Smooth muscle cell (in vitro differentiated cells): Measurements from ENCODE around the gene PDZD4. TPM values are rescaled to one million over a fixed set of nuclear protein-coding genes. Genes with fewer than 3 reads are reported as not detected.

Experiments
- DNase-seq: peaks from one replicate; lab custom pipeline; 2025; ENCODE audit not compliant: unreplicated experiment; lab: John Stamatoyannopoulos, UW
- H2AFZ ChIP-seq: fragments of 200-600 bp; sonication (generic); 2 replicates; pipeline ENCODE4 v1.6.0; 2016; ENCODE audit warnings: antibody characterized with exemption, low read depth, mild to moderate bottlenecking
- H3F3A ChIP-seq: fragments of 200-600 bp; sonication (generic); 2 replicates; pipeline ENCODE4 v1.6.0; 2017; ENCODE audit warnings: antibody characterized with exemption, low read depth
- H3K27ac ChIP-seq: fragments of 200-600 bp; sonication (generic); 2 replicates; pipeline ENCODE4 v1.5.1; 2016; ENCODE audit warnings: low read depth, mild to moderate bottlenecking
- H3K27me3 ChIP-seq: fragments of 200-600 bp; sonication (generic); 2 replicates; pipeline ENCODE4 v1.6.1; 2016; ENCODE audit warnings: low read depth, mild to moderate bottlenecking
- H3K36me3 ChIP-seq: fragments of 200-600 bp; sonication (generic); 2 replicates; pipeline ENCODE4 v1.5.1; 2016; ENCODE audit warnings: low read depth
- H3K4me1 ChIP-seq: fragments of 200-600 bp; sonication (generic); 2 replicates; pipeline ENCODE4 v1.5.1; 2016; ENCODE audit warnings: low read depth
- H3K4me2 ChIP-seq: fragments of 200-600 bp; sonication (generic); 2 replicates; pipeline ENCODE4 v1.6.0; 2016; ENCODE audit warnings: mild to moderate bottlenecking
- H3K4me3 ChIP-seq: fragments of 200-600 bp; sonication (generic); 2 replicates; pipeline ENCODE4 v1.5.1; 2016; ENCODE audit warnings: mild to moderate bottlenecking
- H3K79me2 ChIP-seq: fragments of 200-600 bp; sonication (generic); 2 replicates; pipeline ENCODE4 v1.6.0; 2016; ENCODE audit warnings: low read depth, mild to moderate bottlenecking
- H3K9ac ChIP-seq: fragments of 200-600 bp; sonication (generic); 2 replicates; pipeline ENCODE4 v1.6.0; 2016; ENCODE audit warnings: low read depth
- H3K9me3 ChIP-seq: fragments of 200-600 bp; sonication (generic); replicated peaks from 2 replicates; pipeline ENCODE4 v1.5.1; 2016; ENCODE audit warnings: low read depth
- H4K20me1 ChIP-seq: fragments of 200-600 bp; sonication (generic); 2 replicates; pipeline ENCODE4 v1.6.0; 2016; ENCODE audit warnings: low read depth
- WGBS: methylation state at CpG from one replicate; pipeline ENCODE4 v1.1.7; 2016; ENCODE audit warnings: low lambda C conversion rate; 5-methylcytosine and 5-hydroxymethylcytosine counted together
- polyA plus RNA-seq: library from polyadenylated mRNA; unstranded; fragments of >200 nt; fragmentation: Nextera tagmentation; extraction: Ambion mirVana; gene quantifications from 2 replicates; pipeline ENCODE4 v1.2.1, GENCODE V29; 2016
- total RNA-seq: library from RNA; depleted of rRNA; stranded (reverse); fragments of >200 nt; gene quantifications from 2 replicates; pipeline ENCODE4 v1.2.3, GENCODE V29; 2014
- TF ChIP-seq, protein P1 (sequence below): fragments of 200-600 bp; sonication (generic); IDR thresholded peaks from 2 replicates; pipeline ENCODE4 v1.5.1; 2017; ENCODE audit warnings: borderline replicate concordance, mild to moderate bottlenecking, antibody characterized with exemption; ENCODE audit not compliant: insufficient read depth, poor library complexity, severe bottlenecking

The PDZD4 gene
- total and polyA plus RNA-seq, 2 experiments from 2014 or later = 2.3 to 3.1 TPM

- no peaks in the 10 kb centered on the region for H3K9me3 ChIP-seq
- peaks cover 57% of the 10 kb centered on the region for H4K20me1 ChIP-seq
- no peak overlapping the region for H3K4me3 ChIP-seq
- WGBS = 43% methylated on average over 7 of the region's 7 CpGs
- H2AFZ ChIP-seq = no peak overlapping the region
- no peak overlapping the region for H3K27ac ChIP-seq
- no peak overlapping the region for H3K4me2 ChIP-seq
- H3F3A ChIP-seq = no peaks in the 10 kb centered on the region
- H3K9ac ChIP-seq = no peak overlapping the region
- no peaks in the 10 kb centered on the region for H3K79me2 ChIP-seq
- H3K27me3 ChIP-seq = no peaks in the 10 kb centered on the region
- H3K4me1 ChIP-seq = no peaks in the 10 kb centered on the region
- DNase-seq = no peak
- TF ChIP-seq, protein P1, sequence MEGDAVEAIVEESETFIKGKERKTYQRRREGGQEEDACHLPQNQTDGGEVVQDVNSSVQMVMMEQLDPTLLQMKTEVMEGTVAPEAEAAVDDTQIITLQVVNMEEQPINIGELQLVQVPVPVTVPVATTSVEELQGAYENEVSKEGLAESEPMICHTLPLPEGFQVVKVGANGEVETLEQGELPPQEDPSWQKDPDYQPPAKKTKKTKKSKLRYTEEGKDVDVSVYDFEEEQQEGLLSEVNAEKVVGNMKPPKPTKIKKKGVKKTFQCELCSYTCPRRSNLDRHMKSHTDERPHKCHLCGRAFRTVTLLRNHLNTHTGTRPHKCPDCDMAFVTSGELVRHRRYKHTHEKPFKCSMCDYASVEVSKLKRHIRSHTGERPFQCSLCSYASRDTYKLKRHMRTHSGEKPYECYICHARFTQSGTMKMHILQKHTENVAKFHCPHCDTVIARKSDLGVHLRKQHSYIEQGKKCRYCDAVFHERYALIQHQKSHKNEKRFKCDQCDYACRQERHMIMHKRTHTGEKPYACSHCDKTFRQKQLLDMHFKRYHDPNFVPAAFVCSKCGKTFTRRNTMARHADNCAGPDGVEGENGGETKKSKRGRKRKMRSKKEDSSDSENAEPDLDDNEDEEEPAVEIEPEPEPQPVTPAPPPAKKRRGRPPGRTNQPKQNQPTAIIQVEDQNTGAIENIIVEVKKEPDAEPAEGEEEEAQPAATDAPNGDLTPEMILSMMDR = no peak
- H3K36me3 ChIP-seq = no peaks in the 10 kb centered on the region
These were observed 43.1 kb upstream of the PDZD4 start for GRCh38 chrX:153873282-153874084.

GRCh38 chrX:153871946-153872878 is 41.9 kb upstream of the PDZD4 start:
- peaks cover 44% of the 10 kb centered on the region for H4K20me1 ChIP-seq
- TF ChIP-seq, protein P1 = no peak
- H3K27me3 ChIP-seq = no peaks in the 10 kb centered on the region
- H3K4me3 ChIP-seq = no peak overlapping the region
- no peaks in the 10 kb centered on the region for H3F3A ChIP-seq
- no peak overlapping the region for H3K27ac ChIP-seq
- H3K79me2 ChIP-seq = no peaks in the 10 kb centered on the region
- H3K4me1 ChIP-seq = no peaks in the 10 kb centered on the region
- H2AFZ ChIP-seq = no peak overlapping the region
- 88% methylated on average over 29 of the region's 29 CpGs for WGBS
- no peak for DNase-seq
- no peaks in the 10 kb centered on the region for H3K9me3 ChIP-seq
- H3K9ac ChIP-seq = no peak overlapping the region
- H3K36me3 ChIP-seq = no peaks in the 10 kb centered on the region
- H3K4me2 ChIP-seq = no peak overlapping the region

DNA sequence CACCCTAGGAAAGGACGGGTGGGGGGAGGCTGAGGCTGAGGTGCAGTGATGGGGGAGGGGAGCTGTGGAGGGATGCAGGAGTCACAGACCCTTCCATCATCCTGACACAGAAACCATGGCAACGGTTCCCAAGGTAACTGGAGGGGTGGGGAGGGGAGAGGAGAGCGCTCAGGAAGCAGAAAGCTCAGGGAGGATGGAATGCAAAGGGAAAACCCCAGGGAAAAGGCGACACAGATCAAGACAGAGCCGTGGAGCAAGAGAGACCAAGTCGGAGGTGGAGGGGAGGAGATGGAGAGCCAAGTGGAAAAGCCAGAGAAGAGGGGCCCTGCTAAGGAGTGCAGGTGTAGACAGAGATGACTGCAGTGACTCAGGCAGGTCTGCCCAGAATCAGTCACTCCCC is 41.1 kb upstream of the PDZD4 start:
- Histone ChIP-seq H3K9ac (no peak overlapping the region), H2AFZ (no peak overlapping the region), H3K4me3 (no peak overlapping the region), H3K4me2 (no peak overlapping the region), H3K4me1 (no peaks in the 10 kb centered on the region), H3K27me3 (no peaks in the 10 kb centered on the region), H3F3A (no peaks in the 10 kb centered on the region), H3K27ac (no peak overlapping the region), H3K36me3 (no peaks in the 10 kb centered on the region), H3K79me2 (no peaks in the 10 kb centered on the region), H3K9me3 (no peaks in the 10 kb centered on the region), H4K20me1 (peaks cover 38% of the 10 kb centered on the region)
- 81% methylated on average over 6 of the region's 6 CpGs for WGBS
- TF ChIP-seq, protein P1 = no peak
- no peak for DNase-seq
